Colon (tissue), 2 donors: ENCODE data around the gene BCLAF3.

ENCODE experiments used
- FAIRE-seq: peaks from 2 replicates; lab custom pipeline; 2012; peaks lifted over from hg19 to GRCh38; lab: Jason Lieb, UNC
- donor health status: control.
- donor health status: control.

Gene BCLAF3

DNA sequence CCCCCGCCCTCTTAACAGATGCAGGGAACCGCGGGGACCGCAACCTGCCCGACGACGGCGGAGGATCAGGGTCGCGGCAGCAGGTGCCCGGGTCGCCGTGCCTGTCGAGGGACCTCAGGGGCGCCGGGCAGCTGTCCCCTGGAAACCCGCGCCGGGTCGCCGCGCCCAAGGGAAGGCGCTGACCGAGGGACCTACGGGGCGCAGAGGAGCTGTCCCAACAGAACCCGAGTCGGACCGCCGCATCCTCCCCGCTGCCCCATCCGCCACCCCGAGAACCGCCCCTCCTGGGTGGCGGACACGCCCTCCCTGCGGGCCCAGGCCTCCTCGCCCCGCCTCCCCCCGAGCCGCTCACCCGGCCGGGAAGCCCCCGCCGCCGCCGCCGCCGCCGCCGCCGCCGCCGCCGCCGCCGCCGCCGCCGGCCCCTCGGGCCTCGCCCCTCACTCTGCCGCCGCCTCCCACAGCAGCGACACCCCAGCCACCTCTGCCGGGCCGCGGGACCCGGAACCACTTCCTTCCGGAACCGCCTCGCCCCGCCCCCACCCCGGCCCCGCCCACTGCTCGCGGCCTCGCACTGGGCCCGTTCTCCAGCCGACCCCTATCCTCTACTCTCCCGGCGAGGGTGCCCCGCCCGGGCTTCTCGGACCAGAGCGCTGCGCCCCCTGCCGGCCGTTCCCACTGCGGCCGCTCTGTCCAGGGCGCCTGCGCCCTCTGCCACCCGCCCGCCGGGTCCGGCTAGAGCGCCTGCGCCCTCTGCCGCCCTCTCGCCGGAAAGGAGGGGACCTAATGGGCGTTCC, at the start of gene BCLAF3:
BCLAF3 (minus strand) TSS at position 506 of the 794 bp plus-strand sequence. CDS start 20,797 bp downstream, outside the sequence.
- no peak for FAIRE-seq

- FAIRE-seq = no peak
Measured at GRCh38 chrX:20038966-20039365, 48.1 kb upstream of the BCLAF3 start.

DNA sequence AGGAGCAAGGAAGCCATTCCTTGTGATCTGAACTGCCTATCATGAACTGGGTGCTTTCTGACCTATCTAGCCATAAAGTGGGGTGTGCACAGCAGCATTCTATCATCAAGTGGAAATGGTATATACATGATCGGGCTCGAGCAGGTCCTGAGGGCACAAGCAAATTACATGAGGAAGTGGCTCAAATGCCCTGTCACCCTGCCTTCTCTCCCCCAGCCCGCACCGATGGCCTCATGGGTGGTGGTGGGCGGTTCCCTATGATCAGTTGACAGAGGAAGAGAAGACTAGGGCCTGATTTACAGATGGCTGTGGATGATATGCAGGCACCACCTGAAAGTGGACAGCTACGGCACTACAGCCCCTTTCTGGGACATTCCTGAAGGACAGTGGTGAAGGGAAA, 46.3 kb upstream of the BCLAF3 start:
- no peak for FAIRE-seq

GRCh38 chrX:20032201-20032600, 41.3 kb upstream of the BCLAF3 start:
- FAIRE-seq = no peak

GRCh38 chrX:20029728-20030127, 38.9 kb upstream of the BCLAF3 start:
- peak; percentile 88 for FAIRE-seq

GRCh38 chrX:20028588-20028987, 37.7 kb upstream of the BCLAF3 start:
- no peak for FAIRE-seq

DNA sequence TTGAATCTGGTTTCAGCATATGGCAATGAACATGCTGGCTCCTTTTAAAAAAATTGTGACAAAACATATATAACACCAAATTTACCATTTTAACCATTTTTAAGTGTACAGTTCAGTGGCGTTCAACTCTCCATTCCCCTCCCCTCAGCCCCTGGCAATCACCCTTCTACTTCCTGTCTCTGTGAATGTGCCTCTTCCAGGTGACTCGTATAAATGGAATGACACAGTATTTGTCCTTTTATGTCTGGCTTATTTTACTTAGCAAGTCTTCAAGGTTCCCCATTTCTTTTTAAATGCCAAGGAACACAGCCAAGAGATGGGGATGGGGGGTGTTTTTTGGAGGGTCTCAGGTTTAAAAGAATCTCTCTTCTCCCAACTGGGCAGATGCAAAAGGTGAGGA, 35.4 kb upstream of the BCLAF3 start:
- no peak for FAIRE-seq

DNA sequence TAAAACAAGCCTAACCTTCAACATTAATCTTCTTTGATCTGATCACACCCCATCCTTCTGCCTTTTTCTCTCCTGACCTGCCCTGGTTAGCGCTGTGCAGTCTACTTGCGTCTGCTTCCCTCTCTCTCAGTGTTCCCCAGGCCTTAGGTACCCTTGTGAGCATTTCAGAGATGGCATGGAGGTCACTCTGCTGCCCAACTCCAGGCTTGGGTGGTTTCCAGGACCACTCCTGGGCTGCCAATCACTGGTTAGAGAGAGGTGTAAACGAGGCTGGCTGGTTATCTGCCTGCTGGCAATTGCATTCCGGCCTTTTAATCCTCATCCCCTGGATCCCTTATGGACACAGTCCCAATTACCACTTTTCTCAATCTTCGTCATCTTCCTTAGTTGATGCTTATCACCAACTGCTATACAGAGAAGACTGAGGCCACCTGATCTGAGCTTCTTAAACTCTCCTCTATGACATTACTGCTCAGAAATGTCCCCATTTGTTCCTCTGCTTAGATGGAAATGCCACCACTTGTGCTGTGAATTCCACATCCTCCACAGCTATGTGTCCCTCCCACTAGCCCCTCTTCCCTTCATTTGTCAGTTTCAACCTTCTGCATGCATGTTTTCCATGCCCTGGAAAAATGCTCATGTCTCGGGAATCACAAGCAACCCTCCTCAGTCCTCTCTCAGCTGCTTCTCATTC, 29.0 kb upstream of the BCLAF3 start:
- FAIRE-seq = no peak

DNA sequence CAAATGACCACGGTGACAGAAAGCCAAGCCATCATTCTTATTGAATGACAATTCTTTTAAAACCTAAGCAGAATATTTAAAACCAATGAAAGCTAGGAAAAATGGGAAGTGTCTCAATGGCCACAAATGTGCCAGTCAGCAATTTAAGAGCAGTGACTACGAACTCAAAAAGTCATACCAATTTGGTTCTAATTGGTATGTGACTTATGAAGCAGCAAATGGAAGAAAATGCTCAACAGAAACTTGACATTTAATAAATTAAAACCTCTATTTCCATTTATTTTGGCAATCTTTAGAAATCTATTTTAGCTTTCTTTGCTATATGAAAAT, 25.7 kb upstream of the BCLAF3 start:
- peak; percentile 73 for FAIRE-seq

- FAIRE-seq = no peak
Measured at GRCh38 chrX:20015945-20016615, 25.2 kb upstream of the BCLAF3 start.

- FAIRE-seq = no peak
Measured at GRCh38 chrX:20015422-20015821, 24.6 kb upstream of the BCLAF3 start.

DNA sequence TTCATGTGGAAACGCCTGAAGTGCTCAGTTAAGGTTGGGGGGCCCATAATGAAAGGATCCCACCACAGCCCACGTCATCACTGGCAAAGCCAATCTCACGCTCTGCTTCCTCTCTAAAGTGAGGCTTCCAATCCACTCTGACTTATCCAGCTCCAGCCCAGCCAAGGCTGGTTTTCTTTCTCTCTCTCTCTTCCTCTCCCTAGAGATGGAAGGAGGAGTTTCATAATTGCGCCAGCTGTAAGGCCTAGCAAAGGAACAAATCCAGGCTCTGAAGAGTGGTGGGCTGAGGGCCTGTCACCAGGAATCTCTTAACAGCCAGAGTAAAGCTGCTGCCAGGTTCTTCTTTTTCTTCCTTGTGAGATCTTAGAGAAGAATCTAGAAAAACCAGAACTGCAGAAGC, 20.7 kb upstream of the BCLAF3 start:
- FAIRE-seq = no peak

DNA sequence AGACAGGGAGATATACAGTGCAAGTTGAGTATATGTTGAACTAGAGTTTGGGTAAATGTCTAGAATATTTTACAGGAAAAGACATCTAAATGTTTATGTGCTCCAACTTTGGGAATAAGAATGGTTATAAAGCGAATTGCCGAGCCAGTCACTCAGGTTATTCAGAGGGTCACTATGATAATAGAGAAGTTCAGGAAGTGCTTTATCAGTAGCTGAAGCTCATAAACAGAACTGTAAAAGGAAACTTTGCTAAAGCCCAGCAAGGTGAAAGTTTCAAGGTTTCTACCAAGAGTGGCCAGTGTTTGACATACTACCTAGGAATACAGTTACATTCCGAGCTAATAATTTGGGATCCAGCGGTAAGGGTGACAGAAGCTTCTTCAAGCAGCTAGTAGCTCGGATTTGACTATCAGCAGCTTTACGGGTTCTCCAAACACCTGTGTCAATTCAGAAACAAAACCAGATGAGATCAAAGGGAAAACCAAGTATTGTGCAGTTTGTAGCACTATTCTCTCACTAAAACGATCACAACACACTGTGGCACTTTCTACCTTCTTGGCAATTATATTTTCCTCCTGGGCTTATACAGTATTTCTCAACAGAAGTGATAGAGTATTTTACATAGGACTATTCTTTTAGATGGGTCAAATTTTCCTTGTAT, 17.2 kb upstream of the BCLAF3 start:
- FAIRE-seq = no peak

- FAIRE-seq = no peak
Measured at GRCh38 chrX:20005883-20006282, 15.0 kb upstream of the BCLAF3 start.

- no peak for FAIRE-seq
Measured at GRCh38 chrX:20001588-20001987, 10.7 kb upstream of the BCLAF3 start.

- FAIRE-seq = no peak
Measured at GRCh38 chrX:19991350-19991718, 473 bp upstream of the BCLAF3 start.

GRCh38 chrX:19990151-19990555, 708 bp downstream of the BCLAF3 start:
- no peak for FAIRE-seq

DNA sequence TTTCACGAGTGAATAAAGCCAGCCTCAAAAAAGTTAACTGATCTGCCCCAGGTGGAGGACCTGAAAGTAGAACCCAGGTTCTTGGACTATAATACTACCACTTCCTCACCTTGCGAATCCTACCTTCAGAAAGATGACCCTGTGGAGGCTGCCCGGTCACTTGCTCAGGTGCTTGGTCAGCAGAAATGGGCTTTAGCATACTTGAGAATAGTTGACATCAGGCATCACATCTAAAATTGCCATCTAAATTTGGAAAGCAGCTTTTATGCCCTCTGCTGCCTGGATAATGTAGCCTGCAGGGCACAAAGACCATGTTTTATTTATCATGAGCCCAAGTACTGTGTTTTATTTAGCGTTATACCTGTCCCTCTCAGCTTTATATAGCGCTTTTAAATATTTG, 3.0 kb downstream of the BCLAF3 start:
- no peak for FAIRE-seq

- no peak for FAIRE-seq
Measured at GRCh38 chrX:19986531-19986930, 4.3 kb downstream of the BCLAF3 start.

GRCh38 chrX:19981947-19982346, 8.9 kb downstream of the BCLAF3 start:
- no peak for FAIRE-seq

- peak; percentile 62 for FAIRE-seq
Measured at GRCh38 chrX:19975845-19976244, 15.0 kb downstream of the BCLAF3 start.

GRCh38 chrX:19972984-19973383, 17.9 kb downstream of the BCLAF3 start:
- FAIRE-seq = peak; percentile 94

- FAIRE-seq = no peak
Measured at GRCh38 chrX:19968276-19968675, 22.6 kb downstream of the BCLAF3 start.
